ENCODE results near the gene SDCBP2. TPM values are rescaled to one million over a fixed set of nuclear protein-coding genes. Genes with fewer than 3 reads are reported as not detected.

The SDCBP2 gene
- total and polyA plus RNA-seq, 10 of the 15 experiments (the other 5 are each of a cell fraction or from before 2014, with no cell fraction given), result 0.16 to 2.4 (median 1.1) TPM; not detected in 1

- TF ChIP-seq ZBTB40 (IDR thresholded peaks at IDR 0.05; ENCODE audit: borderline replicate concordance) (no peak), MEF2B (IDR thresholded peaks at IDR 0.05; ENCODE audit: partially characterized antibody, poor library complexity, severe bottlenecking) (no peak)
These were observed 28.7 kb downstream of the SDCBP2 start (continued) for GRCh38 chr20:1300083-1300840.

GRCh38 chr20:1299522-1299921 lies 29.4 kb downstream of the SDCBP2 start:
- Histone ChIP-seq H2AFZ (ENCODE audit: control insufficient read depth, low read depth, low read length) (no peak overlapping the region), H3K27ac (ENCODE audit: control insufficient read depth, insufficient read depth) (no peak overlapping the region), H3K36me3 (ENCODE audit: control insufficient read depth in 2 of 2, insufficient read depth in 2 of 2, low read length in 1 of 2) (no peaks in the 10 kb centered on the region), H3K9me3 (replicated peaks; ENCODE audit: control insufficient read depth, insufficient read depth, low read length) (no peaks in the 10 kb centered on the region), H3K9ac (ENCODE audit: control insufficient read depth, insufficient read depth, low read length) (no peak overlapping the region), H3K4me3 (no peak overlapping the region), H3K4me2 (ENCODE audit: control insufficient read depth, insufficient read depth) (no peak overlapping the region), H4K20me1 (ENCODE audit: control insufficient read depth, insufficient read depth) (no peaks in the 10 kb centered on the region), H3K4me1 (ENCODE audit: control insufficient read depth, insufficient read depth, low read length) (no peaks in the 10 kb centered on the region), H3K79me2 (ENCODE audit: control insufficient read depth, insufficient read depth, low read length) (no peaks in the 10 kb centered on the region), H3K27me3 (replicated peaks in 1 of 2; ENCODE audit: control insufficient read depth in 2 of 2, insufficient read depth in 2 of 2, low read length in 1 of 2) (no peaks in the 10 kb centered on the region; a peak in 2 of 4 replicates)
- BruUV-seq (replicated peaks), result no TSS peak
- RAD21 ChIA-PET (ENCODE audit: unreplicated experiment), result no interaction called here
- TF ChIP-seq CTCF (IDR thresholded peaks at IDR 0.05 in 2 of 3, conservative IDR thresholded peaks at IDR 0.05 in 1 of 3; ENCODE audit: control insufficient read depth in 2 of 3, extremely low read depth in 1 of 3, insufficient read depth in 1 of 3, low read depth in 3 of 3, low read length in 3 of 3) (peak in 2 of 3 experiments; percentile 32 to 50; a peak in 2 of 6 replicates), SP1 (IDR thresholded peaks at IDR 0.05; ENCODE audit: low read depth, low read length) (no peak), MXI1 (IDR thresholded peaks at IDR 0.05; ENCODE audit: low read depth, low read length) (no peak)
- DNase-seq (ENCODE audit: low read depth, low spot score) (no peak), FAIRE-seq (peak; percentile 44), ATAC-seq (peak; percentile 86)
- in situ Hi-C loops (cut with MboI) (no loop called here), intact Hi-C loops (cut with micrococcal nuclease; ENCODE audit: unreplicated experiment) (no loop called here)
- WGBS (ENCODE audit: insufficient coverage, insufficient replicate concordance, low lambda C conversion rate, missing lambda C conversion rate), result 70% methylated on average over 9 of the region's 9 CpGs
- CTCF ChIA-PET, result no interaction called here
- SMC1A ChIA-PET (ENCODE audit: uncharacterized antibody, unreplicated experiment), result no interaction called here
- POLR2A ChIA-PET, result no interaction called here

All from GM12878 (cell line).